Islet precursor cell (in vitro differentiated cells): Measurements from ENCODE around the gene GLOD4.
A peak's percentile ranks its signal among the peaks of the same experiment; 100 is the strongest.
"Not testable (repeated sequence)": the region's sequence is repeated elsewhere in the genome, so short reads cannot be mapped to it uniquely, and the experiment has no call there.

ENCODE experiments used
- DNase-seq: peaks from one replicate; pipeline ENCODE4 v3.0.0-alpha.2; 2018

Gene GLOD4

DNA sequence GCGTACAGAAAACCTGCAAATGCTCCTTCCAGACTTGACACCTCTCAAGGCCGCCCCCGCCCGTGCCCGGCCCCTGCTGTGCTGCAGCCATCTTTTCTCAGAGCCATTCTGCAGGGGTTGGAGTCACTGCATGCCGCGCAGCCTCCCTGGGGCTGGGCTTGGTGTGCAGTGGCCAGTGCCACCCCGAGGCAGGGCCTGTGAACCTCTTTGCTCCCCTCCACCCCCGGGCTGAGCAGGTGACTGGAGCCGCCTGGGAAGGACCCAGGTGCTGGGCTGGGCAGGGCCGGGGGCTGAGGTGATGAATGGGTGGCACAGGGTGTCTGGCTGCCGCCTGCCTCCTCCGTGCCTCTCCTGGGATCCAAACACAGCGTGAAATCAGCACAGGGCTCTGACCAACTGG, 20.4 kb upstream of the GLOD4 start:
- no peak for DNase-seq

DNA sequence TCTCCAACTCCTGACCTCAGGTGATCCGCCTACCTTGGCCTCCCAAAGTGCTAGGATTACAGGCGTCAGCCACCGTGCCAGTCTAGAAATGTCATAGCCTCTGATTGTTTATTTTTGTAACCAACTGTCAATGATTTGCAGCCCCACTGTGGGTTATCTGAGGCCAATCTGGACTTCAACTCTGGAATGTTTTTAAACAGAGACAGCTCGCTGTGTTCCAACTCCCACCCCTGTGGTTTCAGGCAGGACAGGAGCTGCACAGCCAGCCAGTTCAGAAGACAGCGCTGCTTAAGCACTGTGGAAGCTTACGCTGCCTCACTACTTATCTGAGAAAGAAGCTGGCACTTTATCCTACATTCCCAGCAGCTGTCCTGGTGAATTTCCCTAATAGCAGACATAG, 19.6 kb upstream of the GLOD4 start:
- no peak for DNase-seq

DNA sequence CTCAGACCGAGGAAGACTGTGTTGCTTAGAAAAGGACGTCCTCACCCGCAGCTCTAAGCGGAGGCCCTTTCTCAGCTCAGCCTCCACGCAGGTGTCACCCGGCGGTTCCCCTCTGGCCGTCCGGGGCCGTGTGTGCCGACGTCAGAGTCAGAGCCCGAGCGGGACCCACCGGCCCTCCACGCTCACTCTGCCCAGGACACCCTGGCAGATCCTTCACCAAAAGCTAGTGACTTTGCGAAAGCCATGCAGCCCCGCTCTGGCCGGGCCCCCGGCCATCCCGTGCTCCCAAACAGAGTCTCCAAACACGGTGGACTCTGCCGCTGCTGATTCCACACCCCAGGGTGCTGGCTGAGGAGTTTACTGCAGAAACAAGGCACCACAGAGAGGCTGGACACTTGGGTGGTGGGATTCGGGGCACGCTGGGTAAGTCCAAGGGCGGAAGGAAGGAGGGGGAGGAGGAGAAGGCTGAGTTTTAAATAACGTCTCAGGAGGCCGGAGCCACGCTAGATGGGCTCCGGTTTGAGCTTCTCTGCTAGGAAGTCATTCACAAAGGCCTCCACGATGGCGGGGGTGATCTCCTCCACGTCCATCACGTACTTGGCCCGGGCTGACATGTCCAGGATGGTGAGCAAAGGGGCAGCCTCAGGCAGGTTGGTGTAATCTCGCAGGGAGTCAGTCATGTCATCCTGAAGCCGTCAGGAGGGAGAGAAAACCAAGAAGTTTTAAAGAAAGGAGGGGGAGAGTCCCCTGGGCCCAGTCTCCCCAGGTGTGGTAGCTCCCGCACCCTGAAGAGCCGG, 18.6 kb upstream of the GLOD4 start:
- no peak for DNase-seq

DNA sequence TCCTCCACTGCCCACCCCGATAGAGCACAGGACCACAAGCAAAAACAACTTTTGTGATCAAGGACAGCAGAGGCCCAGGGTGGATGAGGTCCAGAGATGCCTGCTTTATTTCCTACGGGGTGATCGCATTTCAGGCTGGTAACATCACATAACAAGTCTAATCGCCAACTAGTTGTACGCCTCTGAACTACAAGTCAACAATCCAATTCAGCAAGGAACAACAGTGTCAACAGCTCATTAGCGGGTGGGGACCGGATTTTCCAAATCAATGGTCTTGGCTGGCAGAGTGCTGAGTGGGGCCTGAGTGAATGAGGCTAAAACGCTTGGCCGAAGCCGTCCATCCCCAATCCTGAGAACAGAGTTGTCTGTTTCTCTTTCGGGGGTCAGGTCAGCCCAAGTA, 17.2 kb upstream of the GLOD4 start:
- no peak for DNase-seq

DNA sequence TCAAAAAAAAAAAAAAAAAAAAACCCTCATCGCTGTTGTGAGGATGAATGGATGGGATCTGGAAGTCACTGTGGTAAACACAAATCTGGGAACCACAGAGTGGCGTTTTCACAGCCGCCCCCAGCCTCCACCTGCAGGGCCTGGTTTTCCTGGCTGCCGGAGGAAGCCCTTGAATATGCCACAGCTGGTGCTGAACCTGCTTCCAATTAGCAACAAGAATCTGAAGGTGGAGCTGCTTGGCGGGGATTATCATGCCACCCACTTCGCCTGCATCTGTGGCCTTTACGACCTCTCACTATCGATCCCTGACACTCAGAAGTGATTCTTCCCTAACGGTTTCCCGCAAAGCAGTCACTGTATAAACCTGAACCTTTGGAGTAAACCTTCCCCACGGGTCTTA, 16.2 kb upstream of the GLOD4 start:
- peak; percentile 44 for DNase-seq

DNA sequence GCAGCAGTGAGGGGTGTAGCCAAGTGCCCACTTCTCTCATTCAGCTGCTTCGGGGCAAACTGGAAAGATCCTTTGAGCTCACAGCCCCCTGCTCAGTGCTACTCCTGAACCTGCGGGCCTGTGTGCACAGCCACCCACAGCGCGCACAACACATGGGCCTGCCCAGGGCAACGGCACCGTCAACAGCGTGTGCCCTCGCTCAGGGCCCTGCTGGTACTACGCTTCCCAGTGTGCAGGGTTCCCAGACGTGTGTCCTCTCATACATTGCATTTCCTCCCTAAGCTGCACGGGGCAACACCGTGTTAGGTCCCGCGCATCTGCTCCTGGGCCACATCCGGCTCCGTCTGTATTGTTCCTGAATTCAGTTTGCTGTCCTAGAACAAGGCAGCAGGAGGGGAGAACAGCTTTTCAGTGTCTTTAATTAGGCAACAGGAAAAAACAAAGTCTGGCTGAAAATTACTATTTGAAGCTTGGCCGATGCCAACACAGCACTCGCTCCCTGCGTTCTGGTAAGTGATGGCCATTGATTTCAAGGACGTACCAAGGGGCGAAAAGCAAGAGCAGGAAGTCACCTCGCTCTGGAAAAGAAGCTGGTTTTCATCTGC, 15.3 kb upstream of the GLOD4 start:
- DNase-seq: peak; percentile 55

DNA sequence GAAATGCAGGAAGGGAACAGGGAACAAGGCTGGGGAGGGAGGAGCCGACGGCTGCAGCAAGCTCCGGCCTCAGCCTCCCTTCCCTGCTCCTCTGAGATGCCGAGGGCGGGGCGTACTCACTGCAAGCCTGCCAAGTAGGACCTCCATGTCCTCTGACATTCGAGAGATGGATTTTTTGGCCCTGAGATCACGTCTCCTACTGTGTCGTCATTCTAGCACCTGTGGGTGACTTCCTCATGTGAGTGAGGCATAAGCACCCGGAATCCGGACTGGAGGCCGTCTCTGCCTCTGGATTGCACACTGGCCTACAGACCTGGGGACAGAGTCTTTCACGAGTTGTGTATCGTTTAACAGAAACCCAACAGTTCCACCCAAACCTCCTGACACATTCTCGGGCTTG, 14.5 kb upstream of the GLOD4 start:
- DNase-seq: peak; percentile 56

DNA sequence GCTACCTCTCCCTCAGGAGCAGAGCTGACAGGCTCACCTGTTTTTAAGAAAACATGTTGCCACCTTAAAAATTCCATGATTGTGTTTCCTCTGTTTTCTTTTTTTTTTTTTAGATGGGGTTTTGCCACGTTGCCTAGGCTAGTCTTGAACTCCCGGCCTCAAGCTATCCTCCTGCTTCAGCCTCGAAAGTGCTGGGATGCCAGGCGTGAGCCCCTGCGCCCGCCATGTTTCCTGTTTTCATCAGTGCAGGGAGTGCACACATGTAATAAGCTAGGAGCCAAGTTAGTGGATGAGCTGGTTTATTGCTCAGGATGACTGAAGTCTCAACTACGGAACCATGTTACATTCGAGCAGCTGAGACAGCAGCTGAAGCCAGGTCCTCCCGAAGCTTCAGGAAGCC, 13.6 kb upstream of the GLOD4 start:
- no peak for DNase-seq

DNA sequence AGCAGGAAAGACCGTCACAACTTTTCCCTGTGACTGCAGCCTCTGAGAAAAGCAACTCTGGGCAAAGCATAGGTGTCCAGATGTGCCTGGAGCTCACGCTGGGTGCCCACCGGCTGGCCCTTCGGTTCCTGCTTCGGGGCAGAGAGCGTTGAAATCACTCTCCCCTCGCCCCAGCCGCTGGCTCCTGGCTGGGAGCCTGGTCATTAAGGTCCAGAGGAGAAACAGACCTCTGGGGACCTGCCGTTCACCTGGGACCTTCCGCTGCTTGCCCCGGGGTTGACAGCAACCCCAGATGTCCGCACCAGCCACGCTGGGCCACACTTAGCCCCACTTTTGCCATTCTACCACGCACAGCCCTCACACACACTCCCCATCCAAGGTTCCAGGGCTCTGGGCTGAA, 13.2 kb upstream of the GLOD4 start:
- peak; percentile 50 for DNase-seq

DNA sequence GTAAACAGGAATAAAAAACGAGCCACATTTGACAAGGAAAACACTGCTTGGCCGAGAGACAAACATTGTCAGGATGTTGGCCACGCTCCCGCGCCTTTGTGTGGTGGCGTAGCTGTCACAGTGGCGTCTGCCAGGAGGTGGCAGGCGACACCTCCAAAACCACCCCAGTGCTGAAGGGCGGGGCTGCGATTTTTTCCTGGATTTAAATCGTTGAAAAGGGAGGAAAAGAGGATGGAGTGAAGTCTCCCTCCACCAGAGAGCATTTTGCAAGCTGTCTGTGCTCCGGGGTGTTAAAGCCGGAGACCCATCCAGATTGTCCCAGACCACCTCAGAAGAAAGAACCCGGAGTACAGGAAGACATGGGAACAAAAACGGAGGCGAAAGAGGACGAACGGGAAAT, 12.8 kb upstream of the GLOD4 start:
- peak; percentile 87 for DNase-seq

DNA sequence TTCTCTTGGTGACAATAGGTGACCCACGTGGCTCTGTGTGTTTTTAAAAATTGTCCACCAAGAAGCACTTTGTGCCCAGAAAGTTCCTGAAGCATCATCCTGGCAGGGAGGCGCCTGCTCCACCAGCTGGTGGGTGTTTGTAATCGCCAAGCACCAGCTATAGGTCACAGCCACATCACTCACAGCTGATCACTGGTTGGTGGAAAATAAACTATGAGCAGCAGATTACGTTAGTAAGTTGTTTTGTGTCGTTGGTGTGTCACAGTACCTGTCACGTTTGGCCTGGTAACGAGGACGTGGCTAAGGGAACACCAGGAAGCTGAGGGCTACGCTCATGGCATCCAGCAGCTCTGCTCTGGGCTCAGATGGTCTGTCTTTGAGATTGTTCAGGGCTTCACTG, 10.2 kb upstream of the GLOD4 start:
- peak; percentile 55 for DNase-seq

DNA sequence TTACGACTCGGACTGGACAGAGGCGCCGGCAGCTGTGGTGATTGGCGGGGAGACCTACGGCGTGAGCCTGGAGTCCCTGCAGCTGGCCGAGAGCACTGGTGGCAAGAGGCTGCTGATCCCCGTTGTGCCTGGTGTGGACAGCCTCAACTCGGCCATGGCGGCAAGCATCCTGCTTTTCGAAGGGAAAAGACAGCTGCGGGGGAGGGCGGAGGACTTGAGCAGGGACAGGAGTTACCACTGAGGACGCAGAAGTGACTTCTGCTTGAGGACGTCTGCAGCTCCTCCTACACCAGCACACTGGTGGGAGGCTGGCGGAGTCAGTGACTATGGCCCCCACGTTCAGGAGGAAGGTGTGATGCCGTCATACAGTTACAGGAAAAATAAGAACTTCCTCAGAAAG, 9.7 kb upstream of the GLOD4 start:
- peak; percentile 55 for DNase-seq

DNA sequence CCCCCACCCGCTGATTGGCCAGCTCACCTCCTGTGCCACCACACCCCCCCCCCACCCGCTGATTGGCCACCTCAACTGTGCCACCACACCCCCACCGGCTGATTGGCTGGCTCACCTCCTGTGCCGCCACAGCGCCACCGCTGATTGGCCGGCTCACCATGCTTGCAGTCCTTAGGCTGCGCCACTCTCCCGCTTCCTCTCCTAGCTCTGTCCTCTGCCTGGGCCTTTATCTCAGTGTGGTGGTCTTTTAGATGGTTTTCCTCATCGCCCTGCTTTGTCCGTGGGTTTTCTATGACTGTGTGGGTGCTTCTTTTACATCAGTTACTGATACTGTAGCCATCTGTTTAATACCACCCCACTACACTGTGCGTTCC, 8.8 kb upstream of the GLOD4 start:
- peak; percentile 85 for DNase-seq

DNA sequence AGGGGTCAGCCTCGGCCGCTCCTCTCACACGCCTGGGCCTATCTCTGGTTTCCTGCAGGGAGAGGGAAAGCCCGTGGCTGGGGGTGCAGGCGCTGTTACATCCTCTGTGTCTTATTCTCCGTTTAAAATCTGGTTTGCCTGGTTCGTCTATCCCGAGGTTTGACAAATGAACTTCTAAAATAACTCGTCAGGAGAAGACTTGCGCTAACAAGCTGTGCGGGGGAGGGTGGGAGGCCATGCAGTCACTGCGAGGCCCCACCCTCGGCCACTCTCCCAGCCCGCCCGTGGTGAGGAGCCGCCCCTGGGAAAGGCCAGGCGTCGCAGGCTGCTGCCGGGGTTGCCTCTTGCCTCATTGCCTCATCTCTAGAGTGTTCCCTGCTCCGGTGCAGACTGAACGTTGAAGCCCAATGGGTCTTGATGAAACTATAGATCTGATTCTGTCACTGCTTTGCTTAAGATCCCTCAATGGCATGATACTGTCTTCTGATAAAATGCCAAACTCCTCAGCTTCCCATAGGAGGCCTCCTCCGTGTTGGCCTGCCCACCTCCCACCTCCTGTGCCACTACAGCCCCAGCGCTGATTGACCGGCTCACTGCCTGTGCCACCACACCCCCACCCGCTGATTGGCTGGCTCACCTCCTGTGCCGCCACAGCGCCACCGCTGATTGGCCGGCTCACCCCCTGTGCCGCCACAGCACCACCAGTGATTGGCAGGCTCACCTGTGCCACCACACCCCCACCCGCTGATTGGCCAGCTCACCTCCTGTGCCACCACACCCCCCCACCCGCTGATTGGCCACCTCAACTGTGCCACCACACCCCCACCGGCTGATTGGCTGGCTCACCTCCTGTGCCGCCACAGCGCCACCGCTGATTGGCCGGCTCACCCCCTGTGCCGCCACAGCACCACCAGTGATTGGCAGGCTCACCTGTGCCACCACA, 8.1 kb upstream of the GLOD4 start:
- DNase-seq: peak; percentile 93

DNA sequence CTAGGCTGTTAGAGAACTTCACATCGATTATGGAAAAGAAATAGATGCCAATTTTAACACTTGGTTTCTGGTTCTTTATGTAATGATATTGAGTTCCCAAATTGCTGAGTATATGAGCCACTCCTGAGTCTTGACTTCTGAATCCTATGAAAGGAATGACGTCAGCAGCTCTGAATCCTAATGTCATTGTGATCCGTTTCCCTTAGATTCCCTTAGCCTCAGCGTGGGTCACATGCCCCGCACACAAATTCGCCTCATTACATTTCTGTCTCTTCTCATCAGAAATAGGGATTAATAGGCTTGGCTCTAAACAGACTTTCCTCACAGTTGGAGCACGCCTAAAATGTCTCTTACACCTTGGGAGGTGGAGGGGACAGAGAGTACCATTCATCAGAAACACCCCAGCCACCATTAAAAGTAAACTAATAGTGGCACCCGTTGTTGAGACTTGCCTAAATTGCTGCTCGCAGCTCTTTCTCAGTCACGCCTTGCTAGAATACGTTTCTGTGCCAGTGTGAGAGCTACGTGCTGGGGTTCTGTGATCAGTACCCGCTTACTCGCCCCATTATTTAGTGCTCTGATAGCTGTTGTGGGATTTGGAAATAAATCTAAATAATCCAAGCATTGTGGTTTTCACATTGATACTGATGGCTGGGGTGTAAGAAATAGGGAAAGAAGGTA, 7.2 kb upstream of the GLOD4 start:
- peak; percentile 43 for DNase-seq

DNA sequence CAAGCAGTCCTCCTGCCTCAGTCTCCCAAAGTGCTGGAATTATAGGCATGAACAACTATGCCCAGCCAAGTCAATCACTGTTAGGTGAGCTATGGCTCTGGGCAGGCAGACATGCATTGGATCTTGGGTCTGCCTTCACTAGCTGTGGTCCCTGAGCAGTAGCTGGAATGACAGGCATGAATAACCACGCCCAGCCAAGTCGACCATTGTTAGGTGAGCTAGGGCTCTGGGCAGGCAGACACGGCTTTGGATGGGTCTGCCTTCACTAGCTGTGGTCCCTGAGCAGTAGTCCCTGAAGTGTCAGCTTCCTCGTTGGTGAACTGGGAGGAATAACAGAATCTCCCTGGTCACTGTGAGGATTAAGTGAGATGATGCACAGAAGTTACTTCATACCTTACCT, 6.5 kb upstream of the GLOD4 start:
- DNase-seq: peak; percentile 60

DNA sequence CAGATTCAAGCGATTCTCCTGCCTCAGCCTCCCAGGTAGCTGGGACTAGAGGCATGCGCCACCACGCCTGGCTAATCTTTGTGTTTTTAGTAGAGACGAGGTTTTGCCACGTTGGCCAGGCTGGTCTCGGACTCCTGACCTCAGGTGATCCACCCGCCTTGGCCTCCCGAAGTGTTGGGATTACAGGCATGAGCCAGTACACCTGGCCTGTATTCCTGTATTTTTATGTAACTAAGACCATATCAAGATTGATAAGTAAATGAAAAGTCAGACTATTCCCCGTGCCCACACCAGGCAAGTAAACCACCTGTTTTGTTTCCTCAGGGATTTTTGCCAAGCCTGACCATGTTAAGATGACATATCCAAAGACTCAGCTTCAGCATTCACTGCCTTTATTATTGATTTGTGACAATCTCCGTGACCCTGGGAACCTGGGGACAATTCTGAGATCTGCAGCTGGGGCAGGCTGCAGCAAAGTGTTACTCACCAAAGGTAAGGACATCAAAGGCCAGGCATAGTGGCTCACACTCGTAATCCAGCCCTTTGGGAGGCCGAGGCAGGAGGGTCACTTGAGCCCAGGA, 5.7 kb upstream of the GLOD4 start:
- DNase-seq: peak; percentile 50

DNA sequence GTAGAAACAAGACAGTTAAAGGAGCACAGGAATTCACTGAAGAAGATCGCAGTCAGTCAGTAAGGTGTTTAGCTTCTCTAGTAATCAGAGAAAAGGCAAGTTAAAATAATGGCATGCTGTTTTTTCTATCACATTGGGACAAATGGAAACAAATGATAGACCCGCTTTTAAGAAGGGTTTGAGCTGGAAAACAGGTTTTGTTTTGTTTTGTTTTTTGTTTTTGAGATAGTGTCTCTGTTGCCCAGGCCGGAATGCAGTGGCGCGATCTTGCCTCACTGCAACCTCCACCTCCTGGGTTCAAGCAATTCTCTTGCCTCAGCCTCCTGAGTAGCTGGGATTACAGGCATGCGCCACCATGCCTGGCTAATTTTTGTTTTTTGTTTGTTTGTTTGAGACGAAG, 3.8 kb upstream of the GLOD4 start:
- not testable (repeated sequence) for DNase-seq

DNA sequence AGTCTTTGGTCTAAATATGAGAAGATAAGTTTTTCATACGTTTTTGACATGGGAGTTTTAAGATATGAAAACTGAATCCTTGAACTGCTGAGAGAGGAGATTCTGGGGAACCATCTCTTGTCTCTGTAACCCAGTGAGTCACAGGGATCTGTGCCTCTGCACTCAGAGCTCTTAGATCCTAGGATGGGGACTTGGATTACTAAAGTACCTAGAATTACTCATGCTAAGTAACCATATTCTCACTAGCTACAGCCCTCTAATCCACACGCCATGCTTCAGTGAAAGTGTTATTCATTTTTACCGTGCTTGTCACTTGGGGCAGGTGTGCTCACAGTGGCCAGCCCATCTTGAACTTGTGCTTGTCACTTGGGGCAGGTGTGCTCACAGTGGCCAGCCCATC, 2.1 kb upstream of the GLOD4 start:
- no peak for DNase-seq

DNA sequence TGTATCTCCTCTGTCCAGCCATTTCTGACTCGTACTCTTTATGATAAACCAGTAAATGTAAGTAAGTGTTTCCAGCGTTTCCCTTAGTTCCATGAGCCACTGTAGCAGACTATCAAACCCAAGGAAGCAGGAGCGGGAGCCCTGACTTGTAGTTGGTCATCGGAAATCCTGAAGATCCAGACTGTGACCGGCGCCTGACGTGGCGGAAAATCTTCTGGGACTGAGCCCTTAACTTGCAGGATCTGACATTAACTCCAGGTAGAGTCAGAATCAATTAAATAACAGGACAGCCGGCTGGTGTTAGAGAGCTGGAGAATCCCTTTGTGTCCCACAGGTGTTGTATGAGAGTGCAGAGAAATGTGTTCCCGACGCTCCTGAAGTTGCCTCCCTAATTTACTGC, 4.0 kb downstream of the GLOD4 start:
- no peak for DNase-seq

DNA sequence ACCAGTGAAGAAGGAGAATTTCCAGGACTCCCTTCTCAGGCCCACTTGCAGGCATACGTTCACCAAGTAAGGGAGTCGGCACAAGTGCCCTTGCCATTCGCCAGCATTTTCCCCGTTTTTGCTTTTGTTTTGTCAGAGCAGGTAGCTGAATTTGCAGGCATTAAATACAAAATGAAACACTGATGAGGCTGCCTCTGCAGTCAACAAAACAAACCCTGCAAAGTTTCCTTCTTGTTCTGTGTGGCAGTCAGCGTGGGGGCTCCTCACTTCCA, 7.8 kb downstream of the GLOD4 start:
- no peak for DNase-seq

DNA sequence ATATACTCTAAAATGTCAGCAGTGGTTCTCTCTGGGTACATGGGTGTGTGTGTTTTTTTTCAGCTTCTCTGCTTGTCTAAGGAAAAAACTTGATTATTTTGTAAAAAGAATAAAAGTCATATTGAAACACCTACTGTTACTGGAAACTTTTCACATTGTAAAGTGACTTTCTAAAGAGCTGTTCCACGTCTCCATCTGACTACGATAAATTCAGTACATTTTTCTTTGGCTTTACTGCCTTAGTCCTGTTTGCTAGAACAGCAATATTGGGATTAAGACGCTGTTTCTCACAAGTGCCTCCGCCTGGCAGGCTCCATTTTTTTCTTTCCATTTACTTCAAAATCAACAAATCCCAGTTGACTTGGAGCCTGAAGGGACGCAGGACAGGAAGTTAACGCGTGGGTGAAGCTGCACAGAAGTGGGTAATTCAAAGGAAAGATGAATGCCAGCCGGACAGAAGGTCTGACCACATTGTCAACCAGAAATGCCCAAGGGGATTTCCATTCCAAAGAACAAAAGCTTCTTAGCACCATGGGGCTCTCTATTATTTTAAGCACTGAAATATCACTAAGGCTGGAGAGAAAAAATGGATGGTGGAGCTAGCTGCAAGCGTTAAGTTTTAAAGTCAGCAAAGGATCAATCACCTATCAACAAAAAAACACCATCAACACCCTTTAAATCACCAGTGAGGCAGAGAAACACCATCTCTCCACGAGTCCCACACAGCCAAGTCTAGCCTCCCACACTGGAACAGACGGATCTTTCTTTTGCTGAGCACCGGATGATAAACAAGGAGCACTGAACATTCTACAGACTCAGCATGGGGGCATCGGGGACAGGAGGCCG, 8.4 kb downstream of the GLOD4 start:
- DNase-seq: no peak
